IMR-90 (cell line): ENCODE measurements around the gene SCYGR3. TPM values are rescaled to one million over a fixed set of nuclear protein-coding genes. Genes with fewer than 3 reads are reported as not detected.

ENCODE experiments used
- ATAC-seq: fragments of 200-7000 bp; cut with Tn5 transposase; 2 replicates; pipeline ENCODE4 v1.9.1; 2020; ENCODE audit warnings: low read depth, mild to moderate bottlenecking, moderate library complexity
- BruUV-seq: library from RNA; stranded (reverse); fragments of 400-500 nt; replicated peaks from 2 replicates; lab custom pipeline; 2021; lab: Mats Ljungman, UMichigan
- CTCF ChIA-PET: fragments of 300-600 bp; formaldehyde crosslinking; extraction: SDS; loops from one replicate; lab custom pipeline; 2021; ENCODE audit warnings: antibody characterized with exemption; lab: Yijun Ruan, JAX
- POLR2A ChIA-PET: fragments of 300-600 bp; sonication (Branson Sonifier 250); formaldehyde crosslinking; loops from one replicate; lab custom pipeline; 2022; ENCODE audit warnings: antibody characterized with exemption; ENCODE audit not compliant: unreplicated experiment; lab: Charles Lee
- DNase-seq: peaks from one replicate; pipeline ENCODE4 v3.0.0; 2013
- H2AFZ ChIP-seq: replicated peaks from 2 replicates; pipeline ENCODE3; 2013; ENCODE audit warnings: low read length, mild to moderate bottlenecking; ENCODE audit not compliant: poor library complexity
- H2AK5ac ChIP-seq: 2 replicates; pipeline ENCODE4 v1.6.1; 2013; ENCODE audit warnings: low read depth, low read length, inconsistent platforms
- H2AK9ac ChIP-seq: replicated peaks from 2 replicates; pipeline ENCODE3; 2013; ENCODE audit warnings: mild to moderate bottlenecking, low read depth, low read length, moderate library complexity; ENCODE audit not compliant: poor library complexity
- H2BK120ac ChIP-seq: 2 replicates; pipeline ENCODE4 v1.6.1; 2013; ENCODE audit warnings: low read depth, low read length, inconsistent platforms
- H2BK15ac ChIP-seq: 3 replicates; pipeline ENCODE4 v1.6.1; 2013; ENCODE audit warnings: low read depth, low read length, inconsistent platforms
- H2BK20ac ChIP-seq: 2 replicates; pipeline ENCODE4 v1.6.1; 2013; ENCODE audit warnings: low read depth, mild to moderate bottlenecking, inconsistent platforms, low read length, moderate library complexity
- H2BK5ac ChIP-seq: 2 replicates; pipeline ENCODE4 v1.6.1; 2013; ENCODE audit warnings: mild to moderate bottlenecking, low read depth, low read length, inconsistent platforms; ENCODE audit not compliant: poor library complexity, severe bottlenecking
- H3K14ac ChIP-seq: replicated peaks from 2 replicates; pipeline ENCODE4 v1.6.1; 2013; ENCODE audit warnings: low read depth, low read length, inconsistent platforms
- H3K18ac ChIP-seq: 2 replicates; pipeline ENCODE4 v1.6.1; 2013; ENCODE audit warnings: low read depth, low read length, control low read depth
- H3K23ac ChIP-seq: 2 replicates; pipeline ENCODE4 v1.6.1; 2013; ENCODE audit warnings: low read depth, low read length, inconsistent platforms
- H3K27ac ChIP-seq: 2 replicates; pipeline ENCODE4 v1.5.1; 2013; ENCODE audit warnings: mild to moderate bottlenecking, control low read depth, low read length; ENCODE audit not compliant: insufficient read depth
- H3K27me3 ChIP-seq: 2 replicates; pipeline ENCODE4 v1.6.1; 2013; ENCODE audit warnings: low read length; ENCODE audit not compliant: control insufficient read depth, insufficient read depth
- H3K36me3 ChIP-seq: 2 replicates; pipeline ENCODE4 v1.6.1; 2013; ENCODE audit warnings: low read length, mixed read lengths; ENCODE audit not compliant: control insufficient read depth, insufficient read depth
- H3K4ac ChIP-seq: 2 replicates; pipeline ENCODE4 v1.6.1; 2013; ENCODE audit warnings: low read depth, low read length, inconsistent platforms
- H3K4me1 ChIP-seq: 2 replicates; pipeline ENCODE4 v1.6.1; 2013; ENCODE audit warnings: low read length, mixed read lengths; ENCODE audit not compliant: control insufficient read depth, insufficient read depth
- H3K4me2 ChIP-seq: 2 replicates; pipeline ENCODE4 v1.6.1; 2013; ENCODE audit warnings: low read depth, mild to moderate bottlenecking, control low read depth, low read length, moderate library complexity
- H3K4me3 ChIP-seq: 2 replicates; pipeline ENCODE4 v1.5.1; 2013; ENCODE audit warnings: low read depth, mild to moderate bottlenecking, control low read depth, low read length, moderate library complexity; ENCODE audit not compliant: insufficient read depth
- H3K56ac ChIP-seq: 2 replicates; pipeline ENCODE4 v1.6.1; 2013; ENCODE audit warnings: low read length, inconsistent platforms; ENCODE audit not compliant: insufficient read depth; ENCODE audit errors: extremely low read depth
- H3K79me1 ChIP-seq, 2 experiments: 2 replicates each; pipeline ENCODE4 v1.6.1; 2013; ENCODE audit warnings: low read length in 2 of 2, inconsistent platforms in 1 of 2, low read depth in 1 of 2
- H3K9ac ChIP-seq: 2 replicates; pipeline ENCODE4 v1.6.1; 2013; ENCODE audit warnings: low read depth, low read length, control low read depth
- H3K9me1 ChIP-seq: 2 replicates; pipeline ENCODE4 v1.6.1; 2013; ENCODE audit warnings: low read length, inconsistent platforms; ENCODE audit not compliant: insufficient read depth
- H3K9me3 ChIP-seq: 2 replicates; pipeline ENCODE4 v1.6.1; 2013; ENCODE audit warnings: low read length; ENCODE audit not compliant: control insufficient read depth, insufficient read depth
- H4K20me1 ChIP-seq: 2 replicates; pipeline ENCODE4 v1.6.1; 2013; ENCODE audit warnings: low read length, inconsistent platforms; ENCODE audit not compliant: insufficient read depth
- H4K5ac ChIP-seq: 2 replicates; pipeline ENCODE4 v1.6.1; 2013; ENCODE audit warnings: mild to moderate bottlenecking, low read depth, low read length, control low read depth
- H4K8ac ChIP-seq, 2 experiments: 2 replicates each; pipeline ENCODE4 v1.6.1; 2013; ENCODE audit warnings: low read depth in 2 of 2, low read length in 2 of 2, control low read depth in 1 of 2, inconsistent platforms in 1 of 2
- H4K91ac ChIP-seq: 2 replicates; pipeline ENCODE4 v1.6.1; 2013; ENCODE audit warnings: low read depth, low read length, inconsistent platforms; ENCODE audit not compliant: insufficient read depth
- RFX5 ChIP-seq: IDR thresholded peaks from 2 replicates; pipeline ENCODE4 v1.8.0; 2012; ENCODE audit warnings: low read depth, mild to moderate bottlenecking, low read length, moderate library complexity
- WGBS, 2 experiments: methylation state at CpG; one replicate each; pipeline versions ENCODE4 v1.1.5 to v1.1.7; 2013; ENCODE audit warnings: missing lambda C conversion rate in 2 of 2; ENCODE audit not compliant: insufficient read length in 1 of 2; ENCODE audit errors: extremely low coverage in 2 of 2; 5-methylcytosine and 5-hydroxymethylcytosine counted together
- dilution Hi-C: fragments of 300-500 bp; cut with HindIII; formaldehyde crosslinking; loops from one replicate; pipeline ENCODE4 v1.14.3; 2018; ENCODE audit warnings: low sequenced_read_pairs; ENCODE audit not compliant: unreplicated experiment
- in situ Hi-C: fragments of 300-500 bp; cut with MboI; formaldehyde crosslinking; loops from 3 replicates; pipeline ENCODE4 v1.14.3; 2019; ENCODE audit warnings: low sequenced_read_pairs, inconsistent platforms, mixed read lengths
- intact Hi-C: fragments of 100-400 bp; cut with micrococcal nuclease; formaldehyde crosslinking; loops from 2 replicates; pipeline ENCODE4 v1.10.0; 2022
- polyA plus RNA-seq, 3 experiments: library from polyadenylated mRNA; depleted of rRNA; stranded (reverse); fragments of >200 nt; gene quantifications; 2 replicates each; pipeline ENCODE4 v1.2.3, GENCODE V29; 2012; ENCODE audit warnings: low replicate concordance in 1 of 3
- total RNA-seq: library from RNA; depleted of rRNA; stranded (reverse); fragments of >200 nt; gene quantifications from 2 replicates; pipeline ENCODE4 v1.2.3, GENCODE V29; 2012

SCYGR3 gene
- total and polyA plus RNA-seq, 2 of the 4 experiments (the other 2 are of a cell fraction), result not detected

GRCh38 chr2:227654426-227654825 is 39.8 kb upstream of the SCYGR3 start:
- no peak overlapping the region; the same call in 1 of the 2 replicates for H2AK5ac ChIP-seq
- H3K18ac ChIP-seq, result no peak overlapping the region
- no peak overlapping the region for H2BK20ac ChIP-seq
- H3K79me1 ChIP-seq, result no peaks in the 10 kb centered on the region
- H3K4me1 ChIP-seq, result no peaks in the 10 kb centered on the region
- no peak overlapping the region for H3K9ac ChIP-seq
- intact Hi-C loops (loop anchor here (2.0 kb wide), 1 partner anchor 174 kb away; no protein-coding TSS in a partner anchor), in situ Hi-C loops (no loop called here), dilution Hi-C loops (no loop called here)
- TF ChIP-seq RFX5, result no peak
- no peak overlapping the region for H3K27ac ChIP-seq
- ATAC-seq (no peak), DNase-seq (no peak)
- no peak overlapping the region for H3K4me3 ChIP-seq
- no peaks in the 10 kb centered on the region for H3K9me3 ChIP-seq
- no peak overlapping the region for H3K4me2 ChIP-seq
- H4K91ac ChIP-seq, result no peak overlapping the region
- H2AFZ ChIP-seq, result no peak overlapping the region
- no TSS peak for BruUV-seq
- no peak overlapping the region for H3K23ac ChIP-seq
- no peak overlapping the region for H3K14ac ChIP-seq
- H4K20me1 ChIP-seq, result no peaks in the 10 kb centered on the region
- no peak overlapping the region for H2BK5ac ChIP-seq
- ChIA-PET CTCF (interaction anchor here (1.8 kb wide), 1 partner anchor 248 kb away, joined by 5 read pairs; no protein-coding TSS in a partner anchor), POLR2A (no interaction called here)
- no peaks in the 10 kb centered on the region; the same call in 1 of the 2 replicates for H3K27me3 ChIP-seq
- WGBS, 2 experiments, result 100% methylated on average over 1 of the region's 1 CpG; no CpG with 5 or more reads in 1 of the 2 experiments
- no peak overlapping the region for H4K5ac ChIP-seq
- no peak overlapping the region for H3K4ac ChIP-seq
- H3K9me1 ChIP-seq, result no peaks in the 10 kb centered on the region
- H2BK15ac ChIP-seq, result no peak overlapping the region
- no peak overlapping the region for H2AK9ac ChIP-seq
- no peak overlapping the region for H4K8ac ChIP-seq
- no peak overlapping the region for H2BK120ac ChIP-seq
- H3K36me3 ChIP-seq, result no peaks in the 10 kb centered on the region
- H3K56ac ChIP-seq, result no peak overlapping the region
